TTC549 (cell line): ENCODE measurements around the gene NFKBIB.

ENCODE experiments used
- FAIRE-seq: peaks from 2 replicates; lab custom pipeline; 2012; peaks lifted over from hg19 to GRCh38; lab: Jason Lieb, UNC

NFKBIB gene

DNA sequence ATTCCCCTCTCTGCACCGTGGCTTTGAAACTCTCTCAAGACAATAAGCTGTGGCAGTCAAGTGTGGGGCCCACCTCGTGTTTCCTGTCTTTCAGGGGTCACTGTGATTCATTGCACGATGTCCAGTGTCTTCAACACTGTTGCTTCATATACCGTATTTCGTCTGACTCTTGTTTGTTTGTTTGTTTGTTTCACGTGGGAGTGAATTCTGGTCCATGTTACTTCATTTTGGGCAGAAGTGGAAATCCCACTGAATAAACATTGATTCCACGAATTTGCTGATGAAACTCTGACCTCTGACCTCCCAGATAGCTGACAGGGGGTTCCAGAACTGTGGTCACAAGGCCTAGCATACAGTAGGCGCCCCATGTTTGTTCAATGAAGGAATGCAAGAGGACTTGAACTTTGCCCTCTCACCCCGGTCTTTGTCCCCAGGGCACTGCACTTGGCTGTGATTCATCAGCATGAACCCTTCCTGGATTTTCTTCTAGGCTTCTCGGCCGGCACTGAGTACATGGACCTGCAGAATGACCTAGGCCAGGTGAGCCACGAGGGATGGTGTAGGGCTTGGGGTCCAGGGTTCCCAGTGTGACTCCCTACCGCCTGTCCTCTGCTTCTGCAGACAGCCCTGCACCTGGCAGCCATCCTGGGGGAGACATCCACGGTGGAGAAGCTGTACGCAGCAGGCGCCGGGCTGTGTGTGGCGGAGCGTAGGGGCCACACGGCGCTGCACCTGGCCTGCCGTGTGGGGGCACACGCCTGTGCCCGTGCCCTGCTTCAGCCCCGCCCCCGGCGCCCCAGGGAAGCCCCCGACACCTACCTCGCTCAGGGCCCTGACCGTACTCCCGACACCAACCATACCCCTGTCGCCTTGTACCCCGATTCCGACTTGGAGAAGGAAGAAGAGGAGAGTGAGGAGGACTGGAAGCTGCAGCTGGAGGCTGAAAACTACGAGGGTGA lies 5.1 kb downstream of the NFKBIB start:
- FAIRE-seq: no peak

DNA sequence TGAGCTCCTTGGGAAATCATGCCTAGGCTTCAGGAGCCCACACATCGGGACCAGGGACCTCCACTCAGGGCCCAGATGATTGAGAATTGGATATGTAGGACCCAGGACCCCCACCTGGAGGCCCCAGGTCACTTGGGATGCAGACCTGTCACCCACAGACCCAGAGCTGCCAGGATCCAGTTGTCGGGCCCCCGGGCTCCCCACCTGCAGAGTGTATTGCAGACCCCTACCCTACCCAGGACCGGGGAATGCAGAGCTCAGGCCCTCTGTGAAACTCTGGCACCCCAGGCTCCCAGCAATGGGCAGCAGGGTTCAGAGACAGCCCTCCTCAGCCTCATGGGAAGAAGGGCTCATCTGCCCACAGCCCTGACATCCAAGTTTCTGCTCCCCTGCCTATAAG lies 5.9 kb downstream of the NFKBIB start:
- FAIRE-seq: no peak

DNA sequence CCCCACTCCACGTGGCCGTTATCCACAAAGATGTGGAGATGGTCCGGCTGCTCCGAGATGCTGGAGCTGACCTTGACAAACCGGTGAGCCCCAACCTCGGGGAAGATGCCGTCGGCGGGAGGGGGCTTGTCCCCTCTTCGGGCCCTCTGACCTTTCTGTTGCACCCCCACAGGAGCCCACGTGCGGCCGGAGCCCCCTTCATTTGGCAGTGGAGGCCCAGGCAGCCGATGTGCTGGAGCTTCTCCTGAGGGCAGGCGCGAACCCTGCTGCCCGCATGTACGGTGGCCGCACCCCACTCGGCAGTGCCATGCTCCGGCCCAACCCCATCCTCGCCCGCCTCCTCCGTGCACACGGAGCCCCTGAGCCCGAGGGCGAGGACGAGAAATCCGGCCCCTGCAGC lies 7.5 kb downstream of the NFKBIB start:
- FAIRE-seq: no peak

DNA sequence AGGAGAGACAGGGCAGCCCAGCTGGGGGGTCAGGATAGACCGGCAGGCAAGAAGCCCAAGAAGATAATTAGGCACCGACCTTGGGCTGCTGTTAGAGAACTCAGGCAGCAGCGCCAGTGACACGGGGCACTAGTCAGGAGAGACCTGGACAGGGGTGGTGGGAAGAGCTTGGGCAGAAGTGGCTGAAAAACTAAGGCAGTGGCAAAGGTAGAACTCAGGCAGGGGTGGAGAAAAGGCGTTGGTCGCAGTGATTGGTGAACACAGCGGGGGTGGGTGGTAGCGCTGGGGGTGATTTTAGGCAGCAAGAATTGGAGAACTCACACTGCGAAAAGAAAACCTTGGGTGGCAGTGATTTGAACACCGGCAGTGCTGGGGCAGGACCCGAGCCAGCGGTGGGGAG lies 7.9 kb downstream of the NFKBIB start:
- no peak for FAIRE-seq

DNA sequence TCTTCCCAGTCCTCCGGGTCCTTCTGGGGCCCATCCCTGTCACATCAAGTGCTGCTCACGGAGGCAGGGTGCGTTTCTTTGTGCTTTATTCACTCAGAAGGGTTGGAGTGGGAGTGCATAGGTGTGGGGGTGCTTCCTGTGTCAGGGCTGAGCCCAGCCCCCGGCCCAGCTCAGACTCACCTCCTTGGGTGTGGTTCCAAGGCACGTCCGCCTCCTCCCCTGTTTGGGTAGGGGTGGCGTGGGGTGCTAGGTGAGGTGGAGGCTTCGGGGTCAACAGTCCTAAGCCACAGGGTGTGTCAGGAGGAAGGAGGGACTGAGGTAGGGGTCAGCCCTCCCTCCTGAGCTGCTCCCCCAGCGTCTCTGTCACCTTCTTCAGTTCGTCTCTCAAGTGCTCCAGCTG lies 9.1 kb downstream of the NFKBIB start:
- no peak for FAIRE-seq

DNA sequence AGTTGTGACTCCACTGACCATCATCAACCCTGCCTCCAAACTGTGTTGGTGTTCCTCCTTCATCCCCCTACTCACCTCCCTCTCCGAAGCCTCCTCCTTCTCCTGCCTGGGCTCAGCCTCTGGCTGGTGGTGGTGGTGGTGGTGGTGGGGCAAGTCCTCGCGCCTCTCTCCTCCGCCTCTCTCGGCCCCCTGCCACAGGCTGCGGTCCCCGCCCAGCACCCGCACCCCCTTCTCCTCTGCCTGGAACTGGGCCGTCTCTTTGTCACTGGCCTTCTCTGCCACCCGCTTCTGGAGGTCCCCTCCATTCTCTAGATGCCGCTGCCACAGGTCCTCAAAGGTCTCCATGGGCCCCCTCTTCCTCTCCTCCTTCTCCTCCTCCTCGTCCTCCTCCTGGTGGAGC lies 10.7 kb downstream of the NFKBIB start:
- no peak for FAIRE-seq

DNA sequence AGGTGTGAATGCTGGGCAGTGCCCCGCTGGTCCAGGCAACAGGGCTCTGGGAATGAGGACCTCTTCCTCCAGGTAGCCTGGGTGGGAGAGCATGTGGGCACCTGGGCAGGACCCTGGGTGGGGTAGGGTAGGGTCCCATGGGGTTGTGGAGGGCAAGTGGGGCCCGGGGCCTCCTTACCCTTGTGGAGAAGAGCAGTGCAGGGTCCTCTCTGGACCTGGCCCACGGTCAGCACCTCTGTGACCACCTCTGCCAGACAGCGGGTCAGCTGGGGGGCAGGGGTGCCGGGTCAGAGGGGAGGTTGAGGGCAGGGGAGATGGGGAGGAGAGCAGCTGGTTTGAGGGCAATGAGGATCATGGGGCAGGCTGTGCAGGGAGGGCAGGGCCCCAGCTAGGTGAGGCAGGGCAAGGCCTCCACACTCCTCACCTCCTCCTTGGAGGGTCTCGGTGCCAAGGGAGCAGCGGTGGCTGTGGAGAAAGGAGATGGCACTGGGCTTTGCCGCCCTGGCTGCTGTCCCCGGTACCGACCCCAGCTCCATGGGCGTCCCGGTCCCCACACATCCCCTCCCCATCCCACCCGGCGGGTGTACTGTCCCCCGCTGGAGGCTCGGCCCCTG lies 11.7 kb downstream of the NFKBIB start:
- FAIRE-seq: no peak

DNA sequence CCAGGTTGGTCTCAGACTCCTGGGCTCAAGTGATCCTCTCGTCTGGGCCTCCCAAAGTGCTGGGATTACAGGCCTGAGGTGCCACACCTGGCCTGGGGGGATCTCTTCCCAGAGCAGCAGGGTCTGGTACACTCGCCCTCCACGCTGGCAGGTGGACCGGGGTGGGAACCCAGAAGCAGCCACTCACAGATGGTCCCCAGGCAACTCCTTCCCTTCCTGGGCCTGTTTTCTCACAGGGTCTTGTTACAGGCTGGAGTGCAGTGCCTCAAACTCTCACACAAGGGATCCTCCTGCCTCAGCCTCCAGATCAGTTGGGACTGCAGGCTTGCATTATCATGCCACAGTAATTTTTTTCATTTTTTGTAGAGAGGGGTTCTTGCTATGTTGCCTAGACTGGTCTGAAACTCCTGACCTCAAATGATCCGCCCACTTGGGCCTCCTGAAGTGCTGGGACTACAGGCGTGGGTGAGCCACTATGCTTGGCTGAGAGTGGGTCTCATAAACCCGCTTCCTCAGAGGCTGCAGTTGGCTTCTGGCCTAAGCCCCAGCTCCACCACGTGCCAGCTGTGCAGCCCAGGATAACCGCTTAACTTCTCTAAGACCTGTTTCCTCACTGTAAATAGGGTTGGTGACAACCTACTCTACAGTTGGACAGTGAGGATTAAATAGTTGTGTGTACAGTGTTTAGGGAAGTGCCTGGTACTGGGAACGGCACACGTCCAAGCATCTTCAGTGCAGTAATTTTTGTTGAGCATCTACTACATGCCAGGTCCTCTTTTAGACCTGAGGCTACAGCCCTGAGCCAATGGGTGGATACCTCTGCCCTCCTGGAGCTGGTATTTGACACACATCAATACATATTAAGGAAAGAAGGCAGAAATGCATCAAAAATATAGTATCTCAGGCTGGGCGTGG lies 13.1 kb downstream of the NFKBIB start:
- FAIRE-seq: no peak

DNA sequence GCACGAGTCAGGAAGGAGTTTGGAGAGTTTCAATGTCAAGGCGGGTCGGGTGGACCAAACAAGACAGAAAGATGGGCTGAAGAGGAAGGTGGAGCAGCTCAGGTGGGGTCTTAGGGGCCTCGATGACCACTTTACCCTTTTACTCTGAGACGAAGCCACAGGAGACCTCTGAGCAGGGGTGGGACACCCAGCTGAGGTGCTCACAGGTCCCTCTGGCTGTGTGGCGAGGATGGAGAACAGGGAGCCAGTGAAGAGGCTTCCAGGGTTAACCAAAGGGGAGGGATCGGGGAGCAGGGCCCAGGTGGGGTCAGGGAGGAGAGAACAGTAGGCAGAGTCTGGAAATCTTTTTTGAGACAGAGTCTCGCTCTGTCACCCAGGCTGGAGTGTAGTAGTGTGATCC lies 14.2 kb downstream of the NFKBIB start:
- no peak for FAIRE-seq

DNA sequence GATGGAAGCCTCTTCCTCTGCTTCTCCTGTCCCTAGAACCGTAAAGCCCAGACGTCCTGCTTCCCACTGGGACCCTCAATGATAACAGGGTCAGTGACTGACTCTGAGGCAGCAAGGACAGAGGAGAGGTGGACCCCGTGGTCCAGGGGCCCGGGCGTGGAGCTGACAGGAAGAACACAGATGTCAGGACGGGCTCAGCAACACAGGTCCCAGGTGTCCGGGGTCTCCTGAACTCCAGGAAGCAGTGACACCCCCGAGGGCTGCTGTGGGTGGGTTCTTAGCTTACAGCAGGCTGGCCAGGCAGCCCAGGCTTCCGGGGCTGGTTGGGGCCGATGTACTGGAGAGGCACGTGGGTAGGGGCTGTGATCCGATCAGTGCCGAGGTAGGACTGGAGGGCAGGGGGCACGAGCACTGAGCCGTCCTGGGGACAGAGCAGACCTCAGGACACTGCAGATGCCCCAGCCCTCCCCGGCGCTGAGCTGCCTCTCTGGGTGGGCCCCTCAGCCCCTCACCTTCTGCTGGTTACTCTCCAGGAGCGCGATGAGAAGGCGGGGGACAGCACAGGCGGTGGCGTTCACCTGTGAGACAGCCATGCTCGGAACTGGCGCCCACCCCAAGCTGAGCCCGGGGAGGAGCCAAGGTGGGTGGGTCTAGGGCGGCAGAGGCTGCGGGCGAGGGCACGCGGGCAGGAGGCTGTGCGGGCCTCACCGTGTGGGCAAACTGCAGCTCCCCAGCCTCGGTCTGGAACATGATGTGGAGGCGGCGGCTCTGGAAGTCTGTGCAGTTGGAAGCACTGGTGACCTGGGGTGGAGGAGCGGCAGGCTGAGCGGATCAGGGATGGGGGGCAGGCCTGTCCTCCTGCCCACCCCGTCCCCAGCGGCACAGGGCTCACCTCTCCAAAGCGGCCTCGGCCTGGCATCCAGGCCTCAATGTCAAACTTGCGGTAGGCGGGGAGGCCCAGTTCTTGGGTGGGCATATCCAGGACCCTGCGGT lies 15.9 kb downstream of the NFKBIB start:
- FAIRE-seq: no peak

DNA sequence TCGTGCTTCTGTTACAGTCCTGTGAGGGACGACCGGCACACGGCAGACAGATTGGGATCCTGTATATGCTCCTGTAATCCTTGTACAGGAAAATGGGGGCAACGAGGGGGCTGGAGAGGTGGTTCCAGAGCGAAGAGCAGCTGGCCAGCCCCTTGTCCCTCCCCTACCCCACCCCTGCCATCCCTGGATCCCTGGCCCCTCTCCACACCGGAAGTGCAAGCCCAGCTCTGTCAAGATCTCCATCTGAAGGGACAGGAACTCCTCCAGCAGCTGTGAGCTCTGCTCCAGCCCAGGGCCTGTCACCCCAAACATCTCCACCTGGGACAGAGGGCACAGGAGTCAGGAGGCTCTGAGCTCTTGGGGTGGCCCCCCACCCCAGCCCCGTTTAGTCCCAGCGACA lies 17.7 kb downstream of the NFKBIB start:
- no peak for FAIRE-seq

DNA sequence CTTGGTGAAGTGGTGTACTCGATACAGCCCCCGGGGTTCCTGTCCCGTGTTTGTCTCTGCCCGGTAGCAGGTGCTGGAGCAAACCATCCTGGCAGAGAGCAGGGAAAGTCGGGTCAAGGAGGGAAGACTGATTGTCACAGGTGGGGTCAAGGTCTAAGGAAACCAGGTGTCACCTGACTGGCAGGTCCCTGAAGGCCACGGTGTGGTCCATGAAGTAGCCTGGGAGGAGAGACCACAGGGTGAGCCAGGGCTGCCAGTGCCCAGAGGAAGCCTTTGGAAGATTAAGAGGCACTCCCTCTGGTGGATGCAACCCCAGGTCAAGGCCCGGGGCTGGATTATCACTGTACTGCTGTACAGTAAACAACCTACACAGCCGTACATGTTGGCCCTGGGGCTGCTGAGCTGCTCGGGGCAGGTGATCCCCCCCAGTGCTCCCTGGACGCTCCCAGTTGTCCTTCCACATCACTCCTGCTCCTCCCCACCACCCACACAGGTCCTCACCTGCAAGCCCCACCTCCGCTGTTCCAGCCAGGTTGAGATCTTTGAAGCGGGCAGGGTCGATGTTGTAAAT lies 18.2 kb downstream of the NFKBIB start:
- no peak for FAIRE-seq

DNA sequence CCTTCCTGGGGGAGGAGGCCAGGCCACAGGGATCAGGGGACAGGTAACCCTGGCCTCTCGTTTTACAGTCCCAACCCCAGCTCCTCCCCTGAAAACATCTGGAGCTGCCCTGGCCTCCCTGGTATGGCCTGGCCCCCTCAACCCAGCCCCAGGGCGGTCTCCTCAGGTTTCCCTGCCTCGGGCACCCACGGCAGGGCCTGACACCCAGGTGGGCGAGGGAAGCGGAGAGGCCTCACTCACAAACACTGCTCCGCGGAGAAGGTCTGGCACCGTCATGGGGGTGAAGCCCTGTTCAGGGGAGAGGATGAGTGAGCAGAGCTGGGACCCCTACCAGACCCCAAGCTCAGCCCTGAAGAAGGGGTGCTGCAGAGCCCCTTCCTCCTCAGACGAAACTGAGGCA lies 18.8 kb downstream of the NFKBIB start:
- no peak for FAIRE-seq

DNA sequence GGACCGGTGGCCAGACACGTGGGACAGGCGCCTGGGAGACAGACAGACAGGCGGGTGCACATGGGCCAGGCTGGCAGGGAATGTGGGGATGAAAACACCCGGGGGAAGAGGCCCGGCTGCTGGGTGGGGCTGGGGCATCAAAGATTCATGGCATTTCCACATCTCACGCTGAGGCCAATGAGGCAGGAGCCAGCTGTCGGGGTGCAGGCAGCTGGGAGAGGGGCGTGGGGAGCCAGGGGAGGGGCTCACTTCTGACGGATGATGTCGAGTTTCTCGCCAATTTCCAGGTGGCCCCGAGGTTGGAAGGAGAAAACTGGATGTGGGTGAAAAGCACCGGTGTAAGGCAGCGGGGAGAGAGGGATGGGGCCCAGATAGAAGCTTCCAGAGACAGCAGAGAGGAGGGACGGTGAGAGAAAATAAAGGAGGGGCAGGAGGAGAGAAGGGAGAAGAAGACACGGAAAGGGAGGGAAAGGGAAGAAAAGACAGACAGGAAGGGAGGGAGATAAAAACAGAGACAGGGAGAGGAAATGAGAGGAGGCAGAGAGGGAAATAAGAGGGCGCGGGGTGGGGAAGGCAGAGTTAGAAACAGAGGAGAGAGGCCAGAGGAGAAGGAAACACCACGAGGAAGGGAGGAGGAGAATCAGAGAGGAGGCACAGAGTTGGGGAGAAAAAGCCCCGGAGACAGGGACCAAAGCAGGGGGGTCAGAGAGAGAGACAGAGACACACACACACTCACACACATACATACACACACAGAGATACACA lies 20.2 kb downstream of the NFKBIB start:
- no peak for FAIRE-seq

DNA sequence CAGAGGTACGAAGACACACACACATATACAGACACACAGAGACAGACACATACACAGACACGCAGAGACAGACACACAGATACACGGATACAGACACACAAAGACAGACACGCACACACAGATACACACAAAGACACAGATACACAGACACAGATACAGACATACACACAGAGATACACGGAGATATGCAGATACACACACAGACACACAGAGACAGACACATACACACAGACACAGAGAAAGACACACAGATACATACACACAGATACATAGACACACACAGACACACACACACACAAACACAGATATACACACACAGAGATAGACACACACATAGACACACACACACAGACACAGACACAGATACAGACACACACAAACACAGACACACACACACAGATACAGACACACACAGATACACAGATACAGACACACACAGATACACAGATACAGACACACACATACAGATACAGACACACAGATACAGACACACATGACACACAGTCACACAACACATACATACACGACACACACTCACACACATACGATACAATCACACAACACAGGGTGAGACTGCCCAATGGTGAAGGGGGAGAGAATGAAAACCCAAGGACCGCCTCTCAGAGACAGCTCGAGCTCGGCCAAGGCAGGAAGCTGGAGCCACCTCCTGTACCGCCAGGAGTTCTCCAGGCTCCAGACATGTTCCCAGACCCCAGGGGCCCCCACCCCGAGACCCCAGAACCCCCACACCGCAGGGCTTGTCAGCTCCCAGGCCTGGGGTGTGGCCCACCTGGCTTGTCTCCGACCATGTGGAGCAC lies 21.0 kb downstream of the NFKBIB start:
- no peak for FAIRE-seq

DNA sequence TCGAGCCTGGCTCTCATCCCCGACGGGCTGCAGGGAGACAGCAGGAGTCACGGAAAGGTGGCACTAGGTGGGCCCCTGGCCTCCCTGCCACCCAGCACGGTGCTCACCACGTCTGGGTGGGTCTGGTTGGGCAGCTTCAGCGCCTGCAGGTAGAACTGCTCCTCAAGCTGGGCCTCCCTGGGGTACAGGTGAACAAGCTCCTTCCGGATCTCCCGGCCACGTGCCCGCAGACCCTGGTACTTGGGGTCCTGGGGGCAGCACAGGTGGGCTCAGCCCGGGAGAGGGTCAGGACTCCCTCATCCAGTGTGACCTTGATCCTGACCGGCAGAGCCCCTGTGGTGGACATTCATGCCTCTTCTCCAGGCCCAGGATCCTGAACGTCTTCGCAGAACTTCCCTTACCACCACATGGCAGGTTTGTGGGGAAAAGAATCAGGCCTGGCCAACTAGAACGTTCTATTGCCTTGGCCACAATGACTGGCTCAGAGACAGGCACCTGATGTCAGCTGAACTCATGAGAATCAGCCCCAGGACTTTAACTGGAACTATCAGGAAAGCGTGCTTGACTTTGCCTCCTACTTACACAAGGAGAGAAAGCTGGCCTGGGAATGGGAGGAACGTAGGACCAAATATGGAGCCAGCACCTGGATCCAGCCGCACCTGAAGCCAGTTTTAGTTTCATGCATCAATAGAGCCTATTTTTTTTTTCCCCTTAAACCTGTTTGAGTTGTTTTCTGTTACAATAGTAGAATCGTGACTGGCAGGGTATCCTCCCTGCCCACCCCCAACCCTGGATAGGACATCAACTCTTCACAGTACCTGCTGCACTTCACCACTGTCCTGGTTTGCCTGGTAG lies 21.9 kb downstream of the NFKBIB start:
- no peak for FAIRE-seq

DNA sequence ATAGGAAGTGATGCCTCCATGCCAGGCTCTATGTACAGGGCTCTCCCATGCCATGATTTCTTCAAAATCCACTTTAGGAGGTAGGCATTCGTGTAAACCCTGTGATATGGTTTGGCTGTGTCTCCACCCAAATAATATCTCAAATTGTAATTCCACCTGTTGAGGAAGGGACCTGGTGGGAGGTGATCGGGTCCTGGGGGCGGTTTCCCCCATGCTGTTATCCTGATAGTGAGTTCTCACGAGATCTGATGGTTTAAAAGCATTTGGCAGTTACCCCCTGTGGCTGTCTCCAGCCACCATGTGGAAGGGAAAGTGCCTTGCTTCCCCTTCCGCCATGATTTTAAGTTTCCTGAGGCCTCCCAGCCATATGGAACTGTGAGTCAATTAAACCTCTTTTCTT lies 22.7 kb downstream of the NFKBIB start:
- no peak for FAIRE-seq

DNA sequence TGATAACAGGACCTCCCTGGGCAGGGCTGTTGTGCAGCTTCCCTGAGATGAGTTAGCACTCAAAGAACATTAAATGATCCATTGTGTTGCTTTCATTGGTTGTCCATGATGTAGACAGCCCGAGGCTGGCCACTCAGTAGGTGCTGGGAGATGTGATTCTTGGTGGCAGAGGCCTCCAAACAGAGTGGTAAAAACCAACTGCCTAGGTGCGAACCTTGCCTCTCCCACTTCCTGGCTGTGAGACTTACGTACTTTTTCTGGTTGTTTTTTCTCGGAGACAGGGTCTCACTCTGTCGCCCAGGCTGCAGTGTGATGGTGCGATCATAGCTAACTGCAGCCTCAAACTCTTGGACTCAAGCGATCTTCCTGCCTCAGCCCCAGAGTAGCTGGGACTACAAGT lies 24.6 kb downstream of the NFKBIB start:
- FAIRE-seq: no peak
